ENCODE data around the gene ANKS6. TPM values are rescaled to one million over a fixed set of nuclear protein-coding genes. Genes with fewer than 3 reads are reported as not detected.

ANKS6 gene
- total and polyA plus RNA-seq, 2 of the 8 experiments (the other 6 are each of a cell fraction or from before 2014, with no cell fraction given): 34.1 to 56.3 TPM

DNA sequence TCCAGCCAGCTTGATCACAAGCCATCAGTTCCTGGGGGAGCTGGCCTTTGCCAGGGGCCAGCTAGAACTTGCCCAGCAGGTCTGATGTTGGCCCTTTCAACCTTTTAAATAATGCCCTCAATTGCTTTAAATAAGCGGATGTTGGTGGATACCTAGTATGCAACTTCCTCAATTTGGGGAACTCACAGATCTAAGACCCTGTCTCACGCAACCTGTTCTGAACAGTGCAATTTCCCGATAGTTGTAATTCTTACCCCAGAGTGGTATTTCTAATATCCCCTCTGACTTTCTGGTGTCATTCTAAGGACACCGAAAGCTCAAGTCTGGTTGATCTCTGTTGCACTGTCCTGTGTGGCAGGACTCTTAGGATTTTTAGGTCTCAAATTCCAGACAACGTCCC lies 34.2 kb upstream of the ANKS6 start:
- no peaks in the 10 kb centered on the region for H3K79me2 ChIP-seq (ENCODE audit: control insufficient read depth in 1 of 2, insufficient read depth in 2 of 2, low read length in 2 of 2)
- H3K27ac ChIP-seq (ENCODE audit: low read depth, low read length): no peak overlapping the region
- no peak overlapping the region for H2AFZ ChIP-seq (ENCODE audit: low read length)
- CTCF ChIA-PET (ENCODE audit: partially characterized antibody): interaction anchor here (1.3 to 1.4 kb wide), 2 partner anchors 17 to 38 kb away, joined by 3 to 7 read pairs; no protein-coding TSS in a partner anchor
- no peak overlapping the region for H3K4me3 ChIP-seq (ENCODE audit: extremely low read depth in 1 of 4, insufficient read depth in 2 of 4, low read depth in 3 of 4, low read length in 4 of 4)
- H2BK15ac ChIP-seq (ENCODE audit: low read length): no peak overlapping the region
- H2BK5ac ChIP-seq (ENCODE audit: low read depth, low read length): no peak overlapping the region
- FAIRE-seq (no peak), DNase-seq (ENCODE audit: low read depth in 1 of 2, low spot score in 2 of 2) (no peak)
- H3K23ac ChIP-seq (ENCODE audit: insufficient read length): no peak overlapping the region
- H3K4me2 ChIP-seq (ENCODE audit: insufficient read depth in 1 of 2, low read depth in 2 of 2, low read length in 2 of 2): no peak overlapping the region
- no peak overlapping the region for H2BK12ac ChIP-seq (ENCODE audit: low read depth, low read length)
- peaks cover 0 to 13% (median 0%) of the 10 kb centered on the region in 4 experiments; a peak in 4 of 8 replicates for H3K36me3 ChIP-seq (ENCODE audit: control insufficient read depth in 2 of 4, insufficient read depth in 4 of 4, low read length in 3 of 4)
- no peak overlapping the region for H2BK20ac ChIP-seq (ENCODE audit: low read length)
- H3K9ac ChIP-seq (replicated peaks in 1 of 4; ENCODE audit: extremely low read depth in 1 of 4, low read depth in 3 of 4, low read length in 3 of 4): no peak overlapping the region; a peak in 1 of 7 replicates
- POLR2A ChIA-PET (ENCODE audit: partially characterized antibody): no interaction called here
- no peaks in the 10 kb centered on the region for H3K27me3 ChIP-seq (replicated peaks in 1 of 4; ENCODE audit: control insufficient read depth in 3 of 4, extremely low read depth in 1 of 4, insufficient read depth in 3 of 4, low read length in 3 of 4)
- no peaks in the 10 kb centered on the region for H4K20me1 ChIP-seq (replicated peaks in 1 of 2; ENCODE audit: control insufficient read depth in 1 of 2, insufficient read depth in 2 of 2, low read length in 2 of 2)
- no peak overlapping the region for H3K18ac ChIP-seq (ENCODE audit: extremely low read depth, low read length)
- no peak overlapping the region for H2AK5ac ChIP-seq (ENCODE audit: low read depth, low read length)
- no peaks in the 10 kb centered on the region for H3K79me1 ChIP-seq (ENCODE audit: low read depth, low read length)
- H3K9me3 ChIP-seq (ENCODE audit: insufficient read depth in 2 of 2, low read depth in 1 of 2, low read length in 1 of 2): no peaks in the 10 kb centered on the region
- H3K14ac ChIP-seq (ENCODE audit: insufficient read length): no peak overlapping the region
- no peak overlapping the region for H4K91ac ChIP-seq (replicated peaks; ENCODE audit: insufficient read length, low read length)
- no peaks in the 10 kb centered on the region for H3K4me1 ChIP-seq (replicated peaks in 1 of 4; ENCODE audit: control insufficient read depth in 3 of 4, insufficient read depth in 4 of 4, low read length in 3 of 4)
- no peak overlapping the region for H4K5ac ChIP-seq (ENCODE audit: insufficient read length, low read depth, low read length)
- no peak overlapping the region for H3K4ac ChIP-seq (replicated peaks; ENCODE audit: insufficient read length, low read depth, low read length)
- H2BK120ac ChIP-seq (replicated peaks; ENCODE audit: low read depth, low read length): no peak overlapping the region
- H4K8ac ChIP-seq (ENCODE audit: extremely low read depth, insufficient read depth, low read length): no peak overlapping the region
- no peak overlapping the region for H3K56ac ChIP-seq (replicated peaks; ENCODE audit: insufficient read length, low read depth, low read length)
- TF ChIP-seq SP1 (IDR thresholded peaks at IDR 0.05; ENCODE audit: low read depth, low read length): no peak
- TF ChIP-seq ZNF274 (IDR thresholded peaks at IDR 0.05; ENCODE audit: borderline replicate concordance, extremely low read depth, low read length): no peak
- no peak for TF ChIP-seq GTF2F1 (IDR thresholded peaks at IDR 0.05; ENCODE audit: borderline replicate concordance, low read depth, low read length)
- TF ChIP-seq CBX5 (IDR thresholded peaks at IDR 0.05; ENCODE audit: low read depth, low read length): no peak
- no peak for TF ChIP-seq SRF (IDR thresholded peaks at IDR 0.05; ENCODE audit: low read depth, low read length)
- no peak for TF ChIP-seq SP4 (IDR thresholded peaks at IDR 0.05; ENCODE audit: low read length)
- TF ChIP-seq POLR2AphosphoS5 (IDR thresholded peaks at IDR 0.05; ENCODE audit: low read depth, low read length): no peak
- TF ChIP-seq, protein P1, sequence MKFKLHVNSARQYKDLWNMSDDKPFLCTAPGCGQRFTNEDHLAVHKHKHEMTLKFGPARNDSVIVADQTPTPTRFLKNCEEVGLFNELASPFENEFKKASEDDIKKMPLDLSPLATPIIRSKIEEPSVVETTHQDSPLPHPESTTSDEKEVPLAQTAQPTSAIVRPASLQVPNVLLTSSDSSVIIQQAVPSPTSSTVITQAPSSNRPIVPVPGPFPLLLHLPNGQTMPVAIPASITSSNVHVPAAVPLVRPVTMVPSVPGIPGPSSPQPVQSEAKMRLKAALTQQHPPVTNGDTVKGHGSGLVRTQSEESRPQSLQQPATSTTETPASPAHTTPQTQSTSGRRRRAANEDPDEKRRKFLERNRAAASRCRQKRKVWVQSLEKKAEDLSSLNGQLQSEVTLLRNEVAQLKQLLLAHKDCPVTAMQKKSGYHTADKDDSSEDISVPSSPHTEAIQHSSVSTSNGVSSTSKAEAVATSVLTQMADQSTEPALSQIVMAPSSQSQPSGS (IDR thresholded peaks at IDR 0.05; ENCODE audit: low read length): no peak
- TF ChIP-seq KDM5A (IDR thresholded peaks at IDR 0.05; ENCODE audit: low read length): no peak
- TF ChIP-seq RAD21 (IDR thresholded peaks at IDR 0.05 in 1 of 2, conservative IDR thresholded peaks at IDR 0.05 in 1 of 2; ENCODE audit: low read depth in 2 of 2, low read length in 2 of 2): no peak
- no peak for TF ChIP-seq BACH1 (IDR thresholded peaks at IDR 0.05; ENCODE audit: low read length)
- 91% methylated on average over 5 of the region's 5 CpGs; no CpG with 5 or more reads in 1 of the 2 experiments for WGBS, 2 experiments (ENCODE audit: extremely low coverage in 1 of 2, insufficient coverage in 1 of 2, insufficient read length in 1 of 2, insufficient replicate concordance in 2 of 2, low coverage in 1 of 2, low lambda C conversion rate in 2 of 2, missing lambda C conversion rate in 1 of 2)
- no peaks in the 10 kb centered on the region for H3K23me2 ChIP-seq (ENCODE audit: low read depth, low read length)

All from H1 (cell line).